GM10266 (cell line): Measurements from ENCODE around the gene RBM46.
"Not testable (repeated sequence)": the region's sequence is repeated elsewhere in the genome, so short reads cannot be mapped to it uniquely, and the experiment has no call there.

Source experiments
- DNase-seq: peaks from one replicate; pipeline ENCODE4 v3.0.0; 2012; ENCODE audit errors: extremely low spot score
- CTCF ChIP-seq: IDR thresholded peaks from 2 replicates; pipeline ENCODE4 v1.5.1; 2012; ENCODE audit warnings: mild to moderate bottlenecking, low read depth; ENCODE audit not compliant: control insufficient read depth, insufficient read depth; ENCODE audit errors: missing control alignments

RBM46 gene

GRCh38 chr4:154869301-154869700, 88.2 kb downstream of the RBM46 start:
- no peak for DNase-seq
- no peak for TF ChIP-seq CTCF

GRCh38 chr4:154872198-154872597, 91.1 kb downstream of the RBM46 start:
- no peak for DNase-seq
- TF ChIP-seq CTCF, result no peak

DNA sequence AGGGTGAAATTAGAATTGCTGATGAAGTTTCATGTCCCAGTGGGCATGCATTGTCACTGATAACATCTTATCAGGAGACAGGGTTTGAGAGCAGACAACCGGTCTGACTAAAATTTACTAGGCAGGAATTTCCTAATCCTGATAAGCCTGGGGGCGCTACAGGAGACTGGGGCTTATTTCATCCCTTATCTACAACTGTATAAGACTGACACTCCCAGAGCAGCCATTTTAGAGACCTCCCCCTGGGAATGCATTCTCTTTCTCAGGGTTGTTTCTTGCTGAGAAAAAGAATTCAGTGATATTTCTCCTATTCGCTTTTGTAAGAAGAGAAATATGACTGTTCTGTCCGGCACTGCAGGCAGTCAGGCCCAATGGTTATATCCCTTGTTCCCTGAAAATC, 93.0 kb downstream of the RBM46 start:
- DNase-seq, result not testable (repeated sequence)

DNA sequence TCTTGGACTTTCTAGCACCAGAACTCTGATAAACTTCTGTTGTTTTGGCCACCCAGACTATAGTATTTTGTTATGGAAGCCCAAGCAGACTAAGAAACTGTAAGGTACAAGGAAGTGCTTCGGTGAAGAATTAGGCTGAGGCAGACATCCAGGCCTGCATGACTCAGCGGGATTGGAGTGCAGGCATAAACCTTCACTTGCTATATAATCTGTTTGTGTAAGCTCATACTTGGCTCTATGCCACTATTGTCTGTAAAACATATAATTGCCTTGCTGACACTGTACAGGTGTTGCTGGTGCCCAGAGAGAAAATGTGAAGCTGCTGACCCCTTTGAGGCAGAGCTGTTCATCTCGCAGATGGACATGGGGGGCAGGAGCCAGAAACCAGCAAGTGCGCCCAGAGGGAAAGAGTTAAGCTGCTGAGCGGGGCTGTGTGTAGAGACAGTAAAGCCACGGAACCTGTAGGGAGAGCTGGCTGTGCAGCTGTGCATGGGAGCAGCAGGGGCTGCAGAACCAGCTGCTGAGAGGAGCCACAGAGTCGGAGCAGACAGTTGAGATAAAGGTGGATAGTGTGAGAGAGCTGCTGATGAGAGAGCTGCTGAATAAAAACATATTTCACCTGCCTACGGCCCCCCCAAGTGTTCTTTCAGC, 96.2 kb downstream of the RBM46 start:
- no peak for DNase-seq
- TF ChIP-seq CTCF, result no peak
